Measurements from ENCODE around the gene ARHGAP10. TPM values are rescaled to one million over a fixed set of nuclear protein-coding genes. Genes with fewer than 3 reads are reported as not detected.

ARHGAP10 gene
- total RNA-seq, 2 experiments from 2014 or later: 0.11 TPM; not detected in 1

DNA sequence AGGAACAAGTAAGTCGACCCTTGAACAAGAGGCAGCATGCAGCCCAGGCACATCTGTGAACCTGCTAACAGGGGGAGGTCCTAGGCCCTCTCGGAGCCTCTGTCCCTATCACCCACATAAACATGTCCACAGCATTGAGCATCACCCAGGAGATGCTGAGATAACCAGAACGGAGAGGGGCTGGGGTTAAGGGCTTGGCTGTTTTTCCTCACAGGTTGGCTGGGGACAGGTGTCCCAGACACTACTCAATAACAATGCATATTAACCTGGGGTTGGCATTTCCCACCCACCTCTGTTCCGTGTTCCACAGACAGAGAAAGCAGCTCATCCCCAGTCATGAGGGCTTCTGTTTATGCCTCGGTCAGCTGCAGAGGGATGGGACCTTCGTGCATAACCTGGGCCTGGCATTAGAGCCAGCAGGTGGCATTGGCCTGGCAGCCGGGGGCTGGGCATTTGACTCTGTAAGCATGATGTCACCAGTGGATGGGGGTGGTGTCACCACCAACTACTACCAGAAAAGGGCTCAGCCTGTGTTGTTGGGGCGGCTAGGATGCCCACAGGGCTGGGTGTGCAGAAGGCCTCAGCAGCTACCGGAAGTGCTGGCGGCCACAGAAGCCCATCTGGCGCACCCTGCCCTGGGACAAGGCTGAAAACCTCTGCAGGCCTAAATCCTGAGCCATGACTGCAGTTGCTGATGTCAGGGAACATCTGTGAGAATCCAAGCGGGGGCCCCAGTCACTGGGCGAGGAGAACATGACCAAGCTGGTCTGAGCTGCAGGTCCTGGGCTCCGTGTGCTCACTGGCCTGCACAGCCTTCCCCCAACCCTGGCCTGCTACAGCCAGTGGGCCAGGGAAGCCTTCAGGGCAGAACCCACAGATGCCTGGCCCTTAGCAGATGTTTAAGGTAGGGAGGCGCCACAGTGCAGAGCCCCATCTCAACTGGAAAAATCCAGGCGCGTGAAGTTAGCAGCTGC is 358.9 kb downstream of the ARHGAP10 start:
- ChIA-PET POLR2A (no interaction called here), CTCF (ENCODE audit: unreplicated experiment) (no interaction called here)
- intact Hi-C loops (cut with micrococcal nuclease; ENCODE audit: unreplicated experiment): no loop called here
- DNase-seq (ENCODE audit: low spot score): no peak
- Histone ChIP-seq H3K4me2 (ENCODE audit: low read length) (no peak overlapping the region), H3K36me3 (ENCODE audit: insufficient read depth, low read length) (no peaks in the 10 kb centered on the region), H3K4me3 (ENCODE audit: low read depth, low read length, poor library complexity, severe bottlenecking) (no peak overlapping the region), H3K79me2 (ENCODE audit: insufficient read depth, low read depth, low read length) (no peaks in the 10 kb centered on the region), H3K4me1 (ENCODE audit: insufficient read depth, low read length, poor library complexity, severe bottlenecking) (no peaks in the 10 kb centered on the region), H4K20me1 (ENCODE audit: insufficient read depth, low read length) (no peaks in the 10 kb centered on the region), H3K27ac (ENCODE audit: low read depth, low read length, poor library complexity, severe bottlenecking) (no peak overlapping the region), H3K9me2 (ENCODE audit: insufficient read depth, low read length) (no peaks in the 10 kb centered on the region), H2AFZ (ENCODE audit: low read length) (no peak overlapping the region), H3K9me3 (ENCODE audit: low read length) (no peaks in the 10 kb centered on the region)
- TF ChIP-seq, protein P1, sequence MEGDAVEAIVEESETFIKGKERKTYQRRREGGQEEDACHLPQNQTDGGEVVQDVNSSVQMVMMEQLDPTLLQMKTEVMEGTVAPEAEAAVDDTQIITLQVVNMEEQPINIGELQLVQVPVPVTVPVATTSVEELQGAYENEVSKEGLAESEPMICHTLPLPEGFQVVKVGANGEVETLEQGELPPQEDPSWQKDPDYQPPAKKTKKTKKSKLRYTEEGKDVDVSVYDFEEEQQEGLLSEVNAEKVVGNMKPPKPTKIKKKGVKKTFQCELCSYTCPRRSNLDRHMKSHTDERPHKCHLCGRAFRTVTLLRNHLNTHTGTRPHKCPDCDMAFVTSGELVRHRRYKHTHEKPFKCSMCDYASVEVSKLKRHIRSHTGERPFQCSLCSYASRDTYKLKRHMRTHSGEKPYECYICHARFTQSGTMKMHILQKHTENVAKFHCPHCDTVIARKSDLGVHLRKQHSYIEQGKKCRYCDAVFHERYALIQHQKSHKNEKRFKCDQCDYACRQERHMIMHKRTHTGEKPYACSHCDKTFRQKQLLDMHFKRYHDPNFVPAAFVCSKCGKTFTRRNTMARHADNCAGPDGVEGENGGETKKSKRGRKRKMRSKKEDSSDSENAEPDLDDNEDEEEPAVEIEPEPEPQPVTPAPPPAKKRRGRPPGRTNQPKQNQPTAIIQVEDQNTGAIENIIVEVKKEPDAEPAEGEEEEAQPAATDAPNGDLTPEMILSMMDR (conservative IDR thresholded peaks at IDR 0.05; ENCODE audit: low read length): no peak
- no peak for TF ChIP-seq EZH2phosphoT487 (IDR thresholded peaks at IDR 0.05; ENCODE audit: borderline replicate concordance, low read depth, low read length)
- no TSS peak for BruUV-seq (replicated peaks)

DNA sequence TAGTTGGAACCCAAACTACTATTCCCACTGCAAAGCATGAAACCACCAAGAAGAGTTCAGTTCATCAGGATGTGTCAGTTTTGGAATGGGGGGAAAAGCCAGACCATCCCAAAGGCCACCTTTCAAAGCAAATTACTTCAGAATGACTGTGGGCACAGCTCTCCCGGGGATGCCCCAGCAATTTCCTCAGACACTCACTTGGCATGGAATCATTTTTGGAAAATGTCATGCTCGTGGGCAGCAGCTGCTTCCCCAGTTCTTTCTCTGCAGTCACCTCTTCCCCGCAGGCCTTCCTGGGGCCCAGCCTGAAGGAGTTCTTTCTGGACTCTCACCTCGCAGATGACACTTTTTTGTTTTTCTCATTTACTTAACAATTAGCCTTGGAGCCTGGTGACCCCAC is 360.0 kb downstream of the ARHGAP10 start:
- Histone ChIP-seq H2AFZ (ENCODE audit: low read length) (no peak overlapping the region), H3K4me3 (ENCODE audit: low read depth, low read length, poor library complexity, severe bottlenecking) (no peak overlapping the region), H3K9me3 (ENCODE audit: low read length) (no peaks in the 10 kb centered on the region), H3K9me2 (ENCODE audit: insufficient read depth, low read length) (no peaks in the 10 kb centered on the region), H3K79me2 (ENCODE audit: insufficient read depth, low read depth, low read length) (no peaks in the 10 kb centered on the region), H3K4me2 (ENCODE audit: low read length) (no peak overlapping the region), H4K20me1 (ENCODE audit: insufficient read depth, low read length) (no peaks in the 10 kb centered on the region), H3K27ac (ENCODE audit: low read depth, low read length, poor library complexity, severe bottlenecking) (no peak overlapping the region), H3K4me1 (ENCODE audit: insufficient read depth, low read length, poor library complexity, severe bottlenecking) (no peaks in the 10 kb centered on the region), H3K36me3 (ENCODE audit: insufficient read depth, low read length) (no peaks in the 10 kb centered on the region)
- intact Hi-C loops (cut with micrococcal nuclease; ENCODE audit: unreplicated experiment): no loop called here
- BruUV-seq (replicated peaks): no TSS peak
- no peak for TF ChIP-seq EZH2phosphoT487 (IDR thresholded peaks at IDR 0.05; ENCODE audit: borderline replicate concordance, low read depth, low read length)
- TF ChIP-seq, protein P1 (conservative IDR thresholded peaks at IDR 0.05; ENCODE audit: low read length): no peak
- CTCF ChIA-PET (ENCODE audit: unreplicated experiment): no interaction called here
- DNase-seq (ENCODE audit: low spot score): no peak
- POLR2A ChIA-PET: no interaction called here
